ENCODE measurements around the gene RNF11.
A peak's percentile ranks its signal among the peaks of the same experiment; 100 is the strongest.
"Not testable (repeated sequence)": the region's sequence is repeated elsewhere in the genome, so short reads cannot be mapped to it uniquely, and the experiment has no call there.

Gene RNF11, protein sequence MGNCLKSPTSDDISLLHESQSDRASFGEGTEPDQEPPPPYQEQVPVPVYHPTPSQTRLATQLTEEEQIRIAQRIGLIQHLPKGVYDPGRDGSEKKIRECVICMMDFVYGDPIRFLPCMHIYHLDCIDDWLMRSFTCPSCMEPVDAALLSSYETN

DNA sequence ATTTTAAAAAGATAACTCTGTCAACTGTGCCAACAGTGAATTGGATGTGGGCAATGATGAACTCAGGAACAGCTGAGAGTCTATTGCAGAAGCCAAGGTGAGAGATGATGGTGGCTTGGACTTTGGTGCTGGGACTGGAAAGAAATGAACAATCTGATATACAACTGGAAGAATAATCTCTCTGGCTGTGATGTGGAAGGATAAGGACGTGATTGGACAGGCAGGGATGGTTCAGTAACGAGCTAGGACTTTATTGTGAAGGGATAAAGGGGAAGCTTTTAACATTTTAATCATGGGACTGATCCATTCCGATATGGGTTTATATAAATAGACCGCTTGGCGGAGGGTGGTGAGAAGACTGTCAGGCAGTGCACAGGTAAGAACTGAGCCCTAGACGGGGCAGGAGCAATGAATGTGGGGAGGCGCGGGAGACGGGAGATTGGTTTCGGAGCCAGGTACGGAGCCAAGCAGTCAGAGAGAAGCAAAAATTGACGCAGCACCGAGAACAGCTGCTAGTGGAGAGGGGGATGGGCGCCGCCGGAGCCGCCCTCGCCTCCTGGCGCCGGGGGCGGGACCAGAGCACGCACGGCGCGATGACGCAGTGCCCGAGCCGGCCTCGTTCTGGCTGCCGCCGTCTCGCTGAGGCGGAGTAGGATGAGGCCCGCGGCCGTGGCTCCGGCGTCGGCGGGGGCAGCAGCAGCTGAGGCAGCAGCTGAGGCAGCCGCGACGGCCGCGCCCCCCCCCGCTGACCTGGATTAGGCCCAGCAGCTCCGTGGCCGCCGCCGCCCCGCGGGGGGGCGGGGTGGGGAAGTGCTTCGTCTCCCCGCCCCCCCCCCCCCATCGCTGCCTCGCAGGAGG, at the start of gene RNF11:
TSS of gene RNF11 (plus strand) at position 601 of the 858 bp plus-strand sequence. CDS start 484 bp downstream, outside the sequence.
- DNase-seq = peak; percentile 92

DNA sequence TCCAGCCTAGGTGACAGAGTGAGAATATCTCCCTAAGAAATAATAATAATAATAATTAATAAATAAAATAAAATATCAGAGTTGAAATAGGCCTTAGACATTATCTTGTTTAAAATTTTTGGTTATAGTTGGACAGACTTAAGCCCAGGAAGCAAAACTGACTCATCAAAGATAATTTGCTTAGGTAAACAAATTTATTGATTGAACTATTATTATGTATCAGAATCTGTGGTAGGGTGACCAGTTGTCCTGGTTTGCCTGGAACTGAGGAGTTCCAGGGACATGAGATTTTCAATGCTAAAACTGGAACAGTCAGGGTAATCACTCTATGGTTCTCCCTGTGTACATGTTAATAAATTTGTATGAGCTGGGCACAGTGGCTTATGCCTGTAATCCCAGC, 47.8 kb upstream of the RNF11 start:
- DNase-seq = no peak

DNA sequence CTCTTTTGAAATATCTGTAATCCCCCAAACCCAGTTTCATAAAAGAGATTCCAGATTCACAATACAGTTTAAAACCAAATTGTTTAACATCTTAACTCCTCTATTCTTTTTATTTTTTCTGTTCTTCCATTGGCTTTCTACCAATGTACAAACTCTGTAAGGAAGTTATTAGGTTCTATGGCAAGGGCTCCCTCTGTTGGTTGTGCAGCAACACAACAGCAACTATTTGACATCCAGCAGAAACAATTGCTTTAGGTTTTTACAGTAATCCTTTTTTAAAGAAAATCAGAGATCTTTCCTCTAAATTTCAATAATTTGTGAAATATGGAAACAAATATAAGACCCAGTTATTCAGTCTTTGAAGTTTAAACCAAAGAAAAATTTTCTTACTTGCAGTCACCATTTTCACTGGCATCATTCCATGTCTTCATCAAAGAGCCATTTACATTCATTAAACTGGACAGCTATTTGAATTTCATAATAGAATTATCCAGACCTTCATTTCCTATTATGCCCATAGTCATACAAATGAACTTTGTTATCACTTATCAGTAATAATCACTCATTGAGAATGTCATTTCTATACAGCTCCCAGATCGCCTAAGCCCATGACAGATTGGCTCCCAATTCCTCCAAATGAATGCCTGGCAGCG, 46.5 kb upstream of the RNF11 start:
- peak; percentile 45 to 59 for DNase-seq

DNA sequence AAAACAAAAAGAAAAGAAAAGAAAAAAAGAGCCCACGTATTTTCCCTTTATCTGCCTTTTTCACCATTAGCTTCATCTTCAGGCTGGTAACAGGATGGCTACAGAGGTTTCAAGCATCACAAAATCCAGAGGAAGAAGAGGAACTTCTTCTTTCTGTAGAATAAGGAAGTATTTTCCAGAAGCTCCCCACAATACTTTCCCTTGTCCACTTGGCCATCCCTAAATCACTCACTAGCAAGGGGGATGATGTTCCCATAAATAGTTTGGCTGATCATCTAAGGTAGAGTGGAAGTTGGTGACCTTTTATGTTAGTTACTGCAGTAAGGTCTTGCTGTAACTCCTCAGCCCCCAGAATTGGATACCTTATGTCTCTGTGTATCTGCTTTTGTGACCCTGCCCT, 45.1 kb upstream of the RNF11 start:
- no peak for DNase-seq

DNA sequence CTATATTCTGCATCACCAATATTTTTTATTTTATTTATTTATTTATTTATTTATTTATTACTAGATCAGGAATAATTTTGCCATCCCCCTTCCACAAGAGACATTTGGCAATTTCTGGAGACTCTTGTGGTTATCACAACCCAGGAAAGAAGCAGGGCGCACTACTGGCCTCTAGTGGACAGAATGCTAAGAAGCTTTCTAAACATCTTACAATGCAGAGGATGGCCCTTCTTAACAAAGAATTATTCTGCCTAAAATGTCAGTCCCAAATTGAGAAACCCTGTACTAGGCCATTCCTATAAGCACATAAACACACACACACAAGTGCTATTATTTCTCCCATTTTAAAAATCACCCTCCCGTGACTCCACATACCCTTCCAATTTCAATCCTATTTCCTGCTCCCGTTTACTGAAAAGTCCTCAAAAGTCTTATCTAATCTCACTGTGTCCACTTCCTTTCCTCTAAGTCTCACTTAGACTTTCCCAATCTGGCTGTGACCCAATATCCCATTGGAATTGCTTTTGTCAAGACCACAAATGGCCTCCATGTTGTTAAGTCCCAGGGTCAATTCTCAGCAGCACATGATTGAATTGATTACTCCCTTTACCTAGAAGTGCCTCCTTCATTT, 43.7 kb upstream of the RNF11 start:
- DNase-seq = peak; percentile 52 to 60

DNA sequence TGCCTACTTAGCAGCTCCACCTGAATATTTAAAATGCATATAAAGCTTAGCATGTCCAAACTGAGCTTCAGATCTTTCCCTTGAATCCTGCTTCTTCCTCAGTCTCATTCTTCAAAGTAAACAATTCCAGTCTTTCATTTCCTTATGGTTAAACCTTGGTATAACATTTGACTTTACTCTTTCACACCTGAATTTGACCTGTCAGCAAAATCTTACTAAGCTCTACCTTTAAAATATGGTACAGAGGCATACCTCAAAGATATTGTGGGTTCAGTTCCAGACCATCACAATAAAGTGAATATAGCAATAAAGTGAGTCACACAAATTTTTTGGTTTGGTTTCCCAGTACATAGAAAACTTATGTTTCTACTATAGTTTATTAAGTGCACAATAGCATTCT, 42.5 kb upstream of the RNF11 start:
- DNase-seq = no peak

DNA sequence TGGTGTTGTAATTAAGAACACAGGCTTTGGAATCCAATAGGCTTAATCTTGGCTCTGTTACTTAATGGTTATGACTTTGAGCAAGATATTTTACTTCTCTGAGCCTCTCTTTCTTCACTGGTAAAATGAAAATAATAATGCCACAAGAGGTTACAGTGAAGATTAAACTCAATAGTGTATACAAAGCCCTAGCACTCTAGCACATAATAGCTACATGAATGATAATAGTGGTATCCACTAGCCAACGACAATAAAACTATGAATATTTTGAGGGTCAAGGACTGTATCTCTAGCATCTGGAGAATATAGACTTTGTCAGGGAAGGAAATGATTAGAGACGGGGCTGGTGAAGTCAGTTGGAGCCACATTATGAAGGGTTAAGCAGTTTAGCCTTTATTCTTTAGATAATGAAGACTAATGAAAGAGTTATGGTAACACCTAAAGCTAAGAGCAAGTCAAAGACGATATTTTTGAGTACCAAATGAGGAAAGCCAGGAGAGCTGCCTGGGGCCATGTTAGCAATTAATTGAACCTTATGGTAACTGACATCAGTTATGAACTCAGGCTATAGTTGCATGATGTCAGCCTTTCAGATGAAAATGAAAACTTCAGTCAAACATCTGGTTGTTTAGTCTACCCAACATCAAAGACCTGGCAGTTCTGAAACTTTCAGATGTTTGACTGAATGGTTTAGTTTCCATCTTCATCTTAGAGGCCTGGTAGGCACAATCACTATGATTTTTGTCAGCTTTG, 32.8 kb upstream of the RNF11 start:
- DNase-seq = no peak

DNA sequence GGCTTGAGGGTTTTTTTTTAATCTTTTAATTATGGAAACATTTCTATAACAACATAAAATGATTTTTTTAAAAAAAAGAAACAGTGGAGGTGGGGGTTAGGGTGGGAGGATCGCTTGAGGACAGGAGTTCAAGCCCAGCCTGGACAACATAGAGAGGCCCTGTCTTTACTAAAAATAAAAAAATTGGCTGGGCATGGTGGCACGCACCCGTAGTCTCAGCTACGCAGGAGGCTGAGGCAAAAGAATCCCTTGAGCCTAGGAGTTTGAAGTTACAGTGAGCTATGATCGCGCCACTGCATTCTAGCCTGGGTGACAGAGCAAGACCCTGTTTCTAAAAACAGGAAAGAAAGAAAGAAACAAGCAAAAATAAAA, 32.2 kb upstream of the RNF11 start:
- no peak for DNase-seq

DNA sequence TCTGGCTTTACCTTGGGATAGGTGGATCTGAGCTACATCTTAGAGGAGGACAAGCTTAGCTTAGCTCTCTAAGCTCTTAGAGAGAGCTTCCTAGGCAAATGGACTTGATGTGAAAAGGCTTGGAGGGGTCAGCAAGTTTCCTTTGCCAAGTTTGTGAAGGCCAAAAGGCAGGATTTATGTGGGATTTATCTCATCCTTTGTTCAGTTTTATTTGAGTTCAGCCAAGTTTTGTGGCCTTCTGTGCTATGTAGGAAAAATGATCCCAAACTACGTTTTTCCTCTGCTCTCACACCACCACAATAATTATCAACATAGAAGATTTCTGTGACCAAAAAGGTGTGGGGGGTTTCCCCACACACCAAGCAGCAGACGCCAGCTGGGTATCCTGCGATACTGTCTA, 26.0 kb upstream of the RNF11 start:
- DNase-seq = no peak

DNA sequence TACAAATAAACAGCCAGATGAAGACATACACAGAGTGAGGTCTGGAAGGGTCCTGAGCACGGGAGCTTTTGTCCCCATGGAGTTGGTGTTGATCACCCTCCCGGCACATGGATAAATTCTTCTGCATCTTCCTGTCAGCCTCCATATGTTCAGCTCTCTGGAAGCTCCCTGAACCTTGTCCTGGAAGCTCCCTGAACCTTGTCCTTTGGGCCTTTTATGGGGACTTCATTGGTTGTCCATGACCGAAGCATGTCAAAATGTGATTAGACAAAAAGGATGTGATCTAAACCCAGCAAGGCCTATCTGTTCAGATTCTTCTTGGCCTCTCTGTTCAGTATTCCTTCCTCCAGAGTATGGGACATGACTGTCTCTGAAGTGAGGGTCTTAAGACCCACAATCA, 25.4 kb upstream of the RNF11 start:
- DNase-seq = no peak

DNA sequence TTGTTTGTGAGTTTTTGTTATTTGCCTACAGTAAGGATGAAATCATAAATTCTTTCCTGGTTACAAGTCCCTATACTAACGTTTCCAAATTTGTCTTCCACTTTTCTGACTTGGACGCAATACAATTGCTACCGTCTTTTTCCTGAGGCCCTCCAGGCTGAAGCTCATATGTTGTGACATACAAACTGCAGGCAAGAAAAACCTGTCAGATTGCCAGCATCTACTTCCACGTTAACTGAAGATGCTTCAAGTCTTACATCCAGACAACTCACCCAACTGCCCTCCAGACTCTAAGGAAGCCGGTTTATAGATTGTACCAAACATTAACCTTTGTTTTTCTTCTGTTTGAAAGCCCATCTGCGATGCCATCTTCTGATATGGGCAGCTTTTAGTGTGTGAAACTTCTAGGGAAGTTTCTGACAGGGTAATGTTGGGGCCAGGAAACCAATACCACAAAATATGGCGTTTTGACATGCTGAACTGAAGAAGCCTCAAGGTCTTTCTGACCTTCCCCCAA, 21.4 kb upstream of the RNF11 start:
- DNase-seq = peak in 1 of 2 donors; percentile 34

DNA sequence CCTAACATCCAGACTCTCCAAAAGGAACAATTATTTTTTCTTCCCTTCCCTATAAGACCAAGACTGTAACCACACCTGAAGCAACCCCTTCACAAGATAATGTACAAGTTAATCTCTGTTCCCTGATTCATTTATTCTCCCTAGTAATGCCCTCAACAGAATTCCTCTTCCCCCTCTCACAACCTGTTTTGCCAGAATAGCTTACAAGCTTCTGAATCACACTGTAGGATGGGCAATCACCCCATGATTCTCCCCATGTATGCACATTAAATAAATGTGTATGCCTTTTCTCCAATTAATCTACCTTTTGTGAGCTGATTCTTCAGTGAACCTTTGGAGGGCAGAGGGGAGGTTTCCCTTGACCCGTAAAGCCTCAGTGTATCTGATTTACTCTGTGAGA, 20.9 kb upstream of the RNF11 start:
- DNase-seq = no peak

DNA sequence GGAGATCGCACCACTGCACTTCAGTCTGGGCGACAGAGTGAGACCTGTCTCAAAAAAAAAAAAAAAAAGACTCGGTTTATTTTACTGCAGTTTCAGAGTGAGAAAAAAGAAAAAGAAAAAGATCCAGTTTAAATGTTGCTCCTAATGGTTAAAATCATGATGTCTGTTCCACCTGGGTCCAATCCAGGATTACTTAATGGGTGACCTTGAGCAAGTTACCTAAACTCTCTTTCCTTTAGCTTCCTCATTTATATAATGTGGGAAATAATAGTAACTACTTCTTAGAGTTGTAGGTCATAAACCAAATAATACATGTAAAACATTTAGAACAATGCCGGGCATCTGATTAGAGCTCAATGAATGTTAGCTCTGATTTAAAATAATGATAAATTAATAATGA, 19.4 kb upstream of the RNF11 start:
- no peak for DNase-seq

DNA sequence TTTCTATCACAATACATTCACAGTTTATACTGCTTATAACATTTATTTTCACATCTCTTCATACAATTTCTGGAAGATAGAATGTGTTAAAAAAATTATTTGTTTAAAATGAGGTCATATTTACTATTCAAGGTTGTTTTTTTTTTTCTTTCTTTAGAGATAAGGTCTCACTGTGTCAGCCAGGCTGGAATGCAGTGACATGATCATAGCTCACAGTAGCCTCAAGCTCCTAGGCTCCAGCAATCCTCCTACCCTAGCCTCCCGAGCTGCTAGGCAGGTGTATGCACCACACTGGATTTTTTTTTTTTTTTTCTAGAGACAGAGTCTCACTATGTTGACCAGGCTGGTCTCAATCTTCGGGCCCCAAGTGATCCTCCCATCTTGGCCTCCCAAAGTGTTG, 19.0 kb upstream of the RNF11 start:
- DNase-seq = no peak

DNA sequence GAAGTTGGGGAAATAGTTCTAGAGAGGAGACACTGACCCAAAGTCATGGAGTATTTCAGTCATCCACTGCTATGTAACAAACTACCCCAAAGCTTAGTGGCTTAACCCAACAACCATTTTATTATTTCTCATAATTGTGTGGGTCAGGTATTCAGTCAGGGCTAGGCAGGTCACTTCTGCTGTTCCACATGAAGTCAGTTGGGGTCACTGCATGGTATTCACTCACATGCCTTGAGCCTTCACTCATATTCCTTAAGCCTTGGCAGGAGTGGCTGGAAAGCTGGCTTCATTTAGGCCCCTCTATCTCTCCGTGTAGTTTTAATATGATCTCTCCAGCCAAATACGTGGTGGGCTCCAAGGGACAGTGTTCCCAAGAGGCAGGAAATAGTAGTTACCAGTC, 17.5 kb upstream of the RNF11 start:
- DNase-seq = no peak

DNA sequence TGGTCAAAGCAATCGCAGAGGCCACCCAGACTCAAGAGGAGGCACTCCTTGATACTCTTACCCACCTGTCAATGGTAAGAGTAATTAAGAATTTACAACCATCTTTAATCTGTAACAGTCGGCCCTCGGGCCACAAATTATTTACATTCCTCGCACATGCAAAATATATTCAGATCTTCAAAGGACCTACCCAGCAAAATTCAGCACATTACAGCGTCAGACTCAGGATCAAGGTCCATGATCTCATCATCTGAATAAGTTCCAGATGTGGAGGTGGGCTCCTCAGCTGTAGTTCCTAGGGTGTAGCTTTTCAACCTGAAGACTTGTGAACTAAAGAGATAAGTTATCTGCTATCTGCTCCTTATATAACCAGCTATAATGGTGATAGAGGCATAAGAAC, 17.1 kb upstream of the RNF11 start:
- DNase-seq = no peak

DNA sequence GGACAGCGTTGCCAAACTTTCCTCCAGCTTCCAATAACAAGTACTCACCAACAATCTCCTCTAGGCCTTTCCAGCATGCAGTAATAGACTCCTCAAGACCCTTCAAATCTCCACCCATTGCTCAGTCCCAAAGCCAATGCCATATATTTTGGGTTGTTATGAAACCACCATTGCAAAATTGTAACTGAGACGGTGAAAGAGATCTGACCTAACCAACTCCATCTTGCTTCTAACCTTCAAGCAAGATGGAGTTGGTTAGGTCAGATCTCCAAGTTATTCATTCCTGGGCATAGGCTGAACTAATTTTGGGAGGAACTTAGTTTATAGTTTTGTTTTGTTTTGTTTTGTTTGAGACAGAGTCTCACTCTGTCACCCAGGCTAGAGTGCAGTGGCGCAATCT, 14.5 kb upstream of the RNF11 start:
- DNase-seq = not testable (repeated sequence)

DNA sequence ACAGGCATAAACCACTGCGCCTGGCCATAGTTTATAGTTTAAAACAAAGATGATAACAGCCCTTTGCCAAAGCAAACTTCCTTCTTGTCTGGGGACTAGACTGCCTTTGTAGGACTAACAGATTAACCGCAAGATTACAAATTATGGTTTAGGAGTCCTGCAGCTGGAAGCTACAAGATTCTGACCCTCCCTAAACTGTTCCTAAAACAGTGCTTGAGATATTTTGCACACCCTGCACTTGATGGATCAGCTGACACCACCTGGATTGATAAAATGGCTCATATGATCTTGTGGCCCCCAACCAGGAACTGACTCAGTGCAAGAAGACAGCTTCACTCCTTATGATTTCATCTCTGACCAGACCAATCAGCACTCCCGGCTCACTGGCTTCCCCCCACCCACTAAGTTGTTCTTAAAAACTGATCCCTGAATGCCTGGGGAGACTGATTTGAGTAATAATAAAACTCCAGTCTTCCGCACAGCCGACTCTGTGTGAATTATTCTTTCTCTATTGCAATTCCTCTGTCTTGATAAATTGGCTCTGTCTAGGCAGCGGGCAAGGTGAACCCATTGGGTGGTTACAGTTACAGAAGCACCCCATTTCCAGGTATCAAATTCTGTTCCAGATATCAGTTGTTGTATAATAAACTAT, 13.8 kb upstream of the RNF11 start:
- DNase-seq = no peak

DNA sequence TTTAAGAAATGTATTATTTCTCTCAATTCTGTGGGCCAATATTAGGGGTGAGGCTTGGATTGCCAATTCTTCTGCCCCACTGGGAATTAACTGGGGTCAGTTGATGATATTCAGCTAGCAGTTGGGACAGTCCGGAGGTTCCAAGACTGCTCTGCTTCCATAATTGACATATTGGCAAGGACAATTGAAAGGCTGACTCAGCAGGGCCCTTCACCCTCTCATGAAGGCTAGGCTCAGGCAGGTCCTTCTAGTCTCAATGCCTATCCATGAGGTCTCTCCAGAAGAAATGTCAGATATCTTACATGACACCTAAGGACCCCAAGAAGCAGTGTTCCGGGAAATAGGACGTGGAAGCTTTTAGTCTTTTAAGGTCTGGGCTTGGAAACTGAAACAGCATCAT, 13.3 kb upstream of the RNF11 start:
- DNase-seq = no peak

DNA sequence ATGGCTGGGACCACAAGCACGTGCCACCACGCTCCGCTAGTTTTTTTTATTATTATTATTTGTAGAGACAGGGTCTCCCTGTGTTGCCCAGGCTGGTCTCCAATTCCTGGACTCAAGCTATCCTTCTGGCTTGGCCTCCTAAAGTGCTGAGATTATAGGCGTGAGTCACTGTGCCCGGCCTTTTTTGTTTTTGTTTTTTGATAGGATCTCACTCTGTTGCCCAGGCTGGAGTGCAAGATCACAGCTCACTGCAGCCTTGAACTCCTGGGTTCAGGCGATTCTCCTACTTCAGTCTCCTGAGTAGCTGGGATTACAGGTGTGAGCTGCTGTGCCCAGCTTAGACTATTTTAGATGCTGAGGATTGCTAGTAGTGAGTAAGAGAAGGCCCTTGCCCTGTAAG, 11.8 kb upstream of the RNF11 start:
- no peak for DNase-seq

DNA sequence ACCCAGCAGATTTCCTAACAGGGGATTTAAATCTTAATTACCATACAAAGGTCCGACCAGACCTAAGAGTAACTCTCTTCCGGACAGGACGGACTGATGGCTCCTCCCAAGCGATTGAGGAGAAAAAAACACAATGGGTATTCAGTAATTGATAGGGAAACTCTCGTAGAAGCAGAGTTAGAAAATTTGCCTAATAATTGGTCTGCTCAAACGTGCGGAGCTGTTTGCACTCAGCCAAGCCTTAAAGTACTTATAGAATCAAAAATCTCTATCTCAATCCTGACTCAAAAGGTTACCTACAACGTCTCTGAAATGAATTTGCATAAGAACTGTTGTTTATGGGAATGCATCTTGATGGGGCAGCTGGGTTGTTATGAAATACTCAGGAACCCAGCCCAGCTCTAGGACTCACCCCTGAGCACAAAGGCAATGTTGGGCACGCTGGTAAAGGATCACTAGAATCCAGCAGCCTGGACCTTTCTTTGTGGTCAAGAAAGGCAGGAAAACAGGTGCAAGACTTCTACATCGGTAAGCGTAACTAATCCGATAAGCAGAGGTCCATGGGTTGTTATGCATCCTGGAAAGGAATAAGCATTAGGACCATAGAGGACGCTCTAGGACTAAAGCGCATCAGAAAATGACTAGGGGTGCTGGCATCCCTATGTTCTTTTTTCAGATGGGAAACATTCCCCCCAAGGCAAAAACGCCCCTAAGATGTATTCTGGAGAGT, 8.7 kb upstream of the RNF11 start:
- not testable (repeated sequence) for DNase-seq
